Measurements from ENCODE around the gene PDGFB.

DNA sequence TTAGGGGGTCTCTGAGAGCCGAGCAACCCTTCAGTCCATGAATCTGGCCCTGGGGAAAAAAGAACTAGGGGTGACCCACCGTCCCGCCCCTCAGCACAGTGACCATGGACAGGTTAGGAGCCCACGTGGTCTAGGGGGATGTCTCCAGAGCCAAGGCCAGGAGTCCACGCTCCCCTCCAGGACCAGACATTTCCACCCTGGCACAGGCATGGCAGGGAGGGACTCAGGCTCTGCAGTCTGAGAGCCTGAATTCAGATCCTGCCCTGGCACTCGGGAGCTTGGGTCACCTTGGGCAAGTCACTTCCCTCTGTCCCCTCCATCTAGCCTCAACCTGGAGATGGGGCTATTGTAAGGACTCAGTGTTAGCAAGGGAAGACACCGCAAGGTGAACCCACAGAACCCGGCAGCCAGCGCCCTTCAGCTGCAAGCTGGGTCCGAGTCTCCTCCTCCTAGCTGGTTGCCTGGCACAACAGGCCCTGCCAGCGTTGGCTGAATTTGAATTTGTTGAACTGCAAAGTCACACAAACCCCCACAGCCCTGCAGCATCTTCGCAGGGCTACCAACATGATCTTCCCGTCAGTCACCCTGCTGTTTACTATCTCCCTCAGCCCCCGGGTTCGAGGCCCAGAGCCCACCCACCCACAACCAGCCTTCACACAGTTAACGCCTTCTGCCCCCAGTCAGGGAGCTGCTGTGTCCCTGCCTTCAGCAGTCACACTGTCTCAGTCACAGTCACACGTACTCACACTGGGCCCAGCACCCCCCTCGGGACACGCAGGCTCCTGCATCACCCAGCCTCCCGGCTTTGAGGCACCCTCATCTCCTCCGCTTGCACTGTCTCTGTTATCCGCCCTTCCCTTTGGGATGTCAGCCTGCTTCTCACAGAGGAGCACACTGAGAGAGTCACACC is 603 bp upstream of the PDGFB start:
- TF ChIP-seq ZNF274 (IDR thresholded peaks at IDR 0.05; ENCODE audit: low read depth, low read length) = no peak
- no peak for TF ChIP-seq YY1 (IDR thresholded peaks at IDR 0.05; ENCODE audit: insufficient read depth, insufficient read length)

Data from NT2/D1 (cell line).